ENCODE results near the gene EXOC3. TPM values are rescaled to one million over a fixed set of nuclear protein-coding genes. Genes with fewer than 3 reads are reported as not detected.

The EXOC3 gene
- total and polyA plus RNA-seq, 2 of the 4 experiments (the other 2 are of a cell fraction), result 35.1 to 47.5 TPM

DNA sequence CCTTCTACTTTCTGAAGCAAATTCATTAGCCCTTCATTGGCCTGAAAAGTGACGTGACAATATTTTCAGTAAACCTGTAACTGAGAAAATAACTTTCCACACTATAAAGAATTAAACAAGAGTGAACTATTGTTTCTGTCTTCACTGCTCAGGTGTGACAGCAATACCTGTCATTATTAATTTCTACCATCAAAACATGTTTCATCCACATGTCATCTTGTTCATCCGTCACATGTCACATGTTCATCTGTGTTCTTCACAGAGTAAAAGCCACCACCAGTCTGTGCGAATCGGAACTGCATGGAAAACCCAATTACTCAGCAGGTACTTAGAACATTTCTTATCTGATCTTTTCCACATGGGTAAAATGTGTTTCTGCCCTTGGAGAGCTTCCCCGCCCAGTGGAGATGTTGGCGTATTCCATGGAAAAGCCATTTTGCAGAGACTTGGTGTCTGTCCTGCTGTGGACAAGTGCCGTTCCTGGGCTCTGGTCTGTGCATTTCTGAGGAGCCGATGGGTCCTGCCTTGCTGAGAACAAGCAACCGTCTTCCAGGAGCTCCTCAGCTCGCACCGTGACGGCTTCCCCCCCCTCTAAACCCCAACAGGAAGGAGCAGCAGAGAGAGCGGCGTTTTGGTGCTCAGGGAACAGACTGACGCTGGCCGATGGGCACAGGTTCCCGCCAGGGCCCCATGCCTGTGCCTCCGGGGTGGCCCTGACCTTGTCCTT is 10.6 kb upstream of the EXOC3 start (continued):
- TF ChIP-seq CHD1 (IDR thresholded peaks at IDR 0.05; ENCODE audit: low read depth, low read length) (no peak), SMC3 (IDR thresholded peaks at IDR 0.05; ENCODE audit: low read depth, low read length) (no peak), RAD21 (IDR thresholded peaks at IDR 0.05; ENCODE audit: low read length) (no peak), CEBPB (IDR thresholded peaks at IDR 0.05; ENCODE audit: low read depth, low read length) (no peak)
